Bone marrow (tissue), 2 donors: Measurements from ENCODE around the gene ODR4.
"Not testable (repeated sequence)": the region's sequence is repeated elsewhere in the genome, so short reads cannot be mapped to it uniquely, and the experiment has no call there.

ENCODE experiments used
- DNase-seq, 2 donors: peaks; one replicate each; lab custom pipeline; 2025; lab: John Stamatoyannopoulos, UW

Gene ODR4

GRCh38 chr1:186421446-186421845 lies 45.8 kb downstream of the ODR4 start:
- DNase-seq: no peak

- DNase-seq: no peak
These were observed 48.9 kb downstream of the ODR4 start for GRCh38 chr1:186424539-186424938.

GRCh38 chr1:186426118-186426517 lies 50.5 kb downstream of the ODR4 start:
- DNase-seq: no peak

- no peak for DNase-seq
These were observed 53.4 kb downstream of the ODR4 start for GRCh38 chr1:186429017-186429416.

- DNase-seq: no peak
These were observed 59.7 kb downstream of the ODR4 start for GRCh38 chr1:186435336-186435735.

GRCh38 chr1:186438567-186438966 lies 62.9 kb downstream of the ODR4 start:
- DNase-seq: no peak

- DNase-seq: no peak
These were observed 64.9 kb downstream of the ODR4 start for GRCh38 chr1:186440584-186440983.

- DNase-seq: peak in 1 of 2 donors; percentile 46
These were observed 67.2 kb downstream of the ODR4 start for GRCh38 chr1:186442651-186443375.

GRCh38 chr1:186443638-186444037 lies 68.0 kb downstream of the ODR4 start:
- DNase-seq: no peak

GRCh38 chr1:186446152-186446551 lies 70.5 kb downstream of the ODR4 start:
- DNase-seq: no peak

GRCh38 chr1:186454981-186455380 lies 79.3 kb downstream of the ODR4 start:
- DNase-seq: peak in 1 of 2 donors; percentile 82

GRCh38 chr1:186456729-186457255 lies 81.2 kb downstream of the ODR4 start:
- DNase-seq: peak in 1 of 2 donors; percentile 25

- not testable (repeated sequence) for DNase-seq
These were observed 83.5 kb downstream of the ODR4 start for GRCh38 chr1:186459161-186459560.

- no peak for DNase-seq
These were observed 85.4 kb downstream of the ODR4 start, which contains the start of gene PDC for GRCh38 chr1:186461014-186461413. Gene PDC, minus strand, starts transcription at chr1:186461114. Its CDS starts 11,655 bp downstream, at chr1:186449459.

GRCh38 chr1:186463511-186463910 lies 87.9 kb downstream of the ODR4 start:
- DNase-seq: no peak

- no peak for DNase-seq
These were observed 88.3 kb downstream of the ODR4 start for GRCh38 chr1:186463926-186464325.

- DNase-seq: not testable (repeated sequence)
These were observed 89.9 kb downstream of the ODR4 start for GRCh38 chr1:186465491-186465890.

- no peak for DNase-seq
These were observed 90.3 kb downstream of the ODR4 start for GRCh38 chr1:186465946-186466345.
